ENCODE data around the gene NLE1.
A peak's percentile ranks its signal among the peaks of the same experiment; 100 is the strongest.
"Not testable (repeated sequence)": the region's sequence is repeated elsewhere in the genome, so short reads cannot be mapped to it uniquely, and the experiment has no call there.

NLE1 gene

GRCh38 chr17:35141681-35142466 lies at the start of gene NLE1:
TSS of gene NLE1 (minus strand) at chr17:35142303. CDS start at chr17:35142275, 28 bp downstream.
- DNase-seq = peak; percentile 63 to 85

DNA sequence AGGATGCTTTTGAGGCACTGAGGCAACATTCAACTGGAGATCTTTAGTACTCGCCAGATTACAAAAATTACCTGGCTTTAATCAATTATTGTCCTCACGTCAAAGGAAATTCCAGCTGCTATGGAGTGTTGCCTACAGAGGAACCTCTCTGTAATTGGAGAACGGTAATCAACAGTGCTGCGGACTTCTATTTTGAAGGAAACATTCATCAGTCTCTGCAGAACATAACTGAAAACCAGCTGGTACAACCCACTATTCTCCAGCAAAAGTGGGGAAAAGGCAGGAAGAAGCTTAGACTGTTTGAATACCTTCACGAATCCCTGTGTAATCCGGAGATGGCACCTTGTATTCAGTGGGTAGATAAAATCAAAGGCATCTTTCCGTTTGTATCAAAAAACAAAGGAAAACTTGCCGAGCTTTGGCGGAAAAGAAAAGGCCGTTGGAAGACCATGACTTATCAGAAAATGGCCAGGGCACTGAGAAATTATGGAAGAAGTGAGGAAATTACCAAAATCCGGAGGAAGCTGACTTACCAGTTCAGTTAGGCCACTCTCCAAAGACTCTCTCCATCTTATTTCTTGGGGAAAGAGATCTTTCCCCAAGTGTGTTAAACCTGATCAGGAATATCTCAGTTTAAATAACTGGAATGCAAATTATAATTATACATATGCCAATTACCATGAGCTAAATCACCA lies 49.0 kb upstream of the NLE1 start:
- peak in 1 of 2 experiments; percentile 8 for DNase-seq

DNA sequence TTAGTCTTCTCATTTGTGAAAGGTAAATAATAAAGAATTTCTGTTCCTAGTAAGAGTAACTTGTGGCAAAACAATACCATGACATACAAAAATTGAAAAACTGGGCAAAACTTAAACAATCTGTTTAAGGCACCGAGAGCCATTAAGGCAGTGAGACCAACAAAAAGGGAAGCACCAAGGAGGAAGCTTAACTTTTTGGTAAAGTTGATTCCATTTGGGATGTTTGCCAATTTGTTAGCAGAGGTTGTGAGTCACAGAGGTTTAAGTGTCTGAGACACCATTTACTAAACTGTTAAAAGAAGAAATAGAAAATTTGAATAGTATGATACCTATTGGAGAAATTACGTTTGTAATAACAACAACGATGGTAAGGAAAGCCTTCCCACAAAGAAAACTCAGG lies 47.2 kb upstream of the NLE1 start:
- DNase-seq = no peak

DNA sequence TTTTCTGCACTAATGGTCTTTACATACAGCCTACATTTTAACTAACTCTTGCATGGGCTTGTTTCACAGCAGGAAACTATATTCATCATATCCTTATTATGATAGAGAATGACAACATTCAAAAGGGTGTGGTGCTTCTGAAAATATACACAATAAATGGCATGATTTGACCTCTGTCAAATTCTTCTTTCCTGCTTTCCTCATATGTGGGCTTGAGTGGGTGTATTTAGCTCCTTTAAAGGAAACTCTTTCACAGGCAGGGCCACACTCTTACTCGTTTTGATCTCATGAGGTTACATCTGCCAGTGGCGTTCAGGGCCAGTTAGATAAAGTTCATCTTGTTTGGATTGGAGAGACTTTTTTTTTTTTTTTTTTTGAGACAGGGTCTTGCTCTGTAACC lies 46.0 kb upstream of the NLE1 start:
- DNase-seq = no peak

DNA sequence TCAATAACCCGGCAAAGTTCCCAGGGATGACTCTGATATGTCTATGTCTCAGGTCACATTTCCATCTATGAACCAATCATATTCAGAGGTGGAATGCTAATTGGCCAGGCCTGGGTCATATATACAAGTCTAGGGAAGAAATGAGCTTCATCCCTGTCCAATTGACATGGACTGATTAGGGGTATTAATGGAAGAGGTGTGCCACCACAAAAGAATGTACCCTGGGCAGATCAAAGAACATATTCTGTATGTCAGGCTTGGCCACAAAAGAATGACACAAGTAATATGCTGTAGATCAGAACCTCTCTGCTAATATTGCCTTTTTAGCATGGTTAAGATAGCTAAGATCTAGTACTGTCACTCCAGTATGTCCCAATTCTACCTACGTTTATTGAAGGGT lies 45.4 kb upstream of the NLE1 start:
- DNase-seq = no peak

DNA sequence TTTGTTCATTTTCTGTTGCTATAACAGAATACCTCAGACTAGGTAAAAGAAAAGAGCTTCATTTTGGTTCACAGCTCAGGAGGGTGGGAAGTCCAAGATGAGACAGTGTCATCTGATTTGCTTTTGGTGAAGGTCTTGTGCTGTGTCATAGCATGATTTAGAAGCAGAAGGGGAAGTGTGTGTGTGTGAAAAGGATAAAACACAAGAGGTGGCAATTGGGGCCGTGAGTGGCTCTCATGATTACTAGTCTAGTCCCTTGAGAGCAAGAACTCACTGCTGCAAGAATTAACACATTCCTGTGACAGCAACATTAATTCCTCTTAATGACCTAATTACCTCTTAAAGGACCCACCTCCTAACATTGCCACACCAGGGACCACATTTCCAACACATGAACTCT lies 43.7 kb upstream of the NLE1 start:
- no peak for DNase-seq

- no peak for DNase-seq
These were observed 42.2 kb upstream of the NLE1 start for GRCh38 chr17:35184274-35184673.

DNA sequence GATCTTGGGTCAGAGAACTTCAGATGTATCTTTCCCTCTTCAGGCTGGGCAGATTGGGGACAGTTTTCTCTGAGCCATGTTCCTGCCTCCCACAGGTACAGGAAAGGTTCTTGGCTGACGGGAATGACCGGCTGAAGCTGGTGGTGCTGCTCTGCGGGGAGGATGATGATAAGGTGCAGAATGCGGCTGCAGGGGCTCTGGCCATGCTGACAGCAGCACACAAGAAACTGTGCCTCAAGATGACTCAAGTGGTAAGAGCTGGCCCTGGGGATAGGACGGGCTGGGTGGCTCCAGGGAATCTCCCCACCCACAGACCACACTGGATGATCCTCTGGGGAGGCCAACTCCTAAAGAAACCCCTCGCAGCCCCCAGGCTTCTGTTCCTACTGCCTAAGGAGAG lies 41.2 kb upstream of the NLE1 start:
- no peak for DNase-seq

DNA sequence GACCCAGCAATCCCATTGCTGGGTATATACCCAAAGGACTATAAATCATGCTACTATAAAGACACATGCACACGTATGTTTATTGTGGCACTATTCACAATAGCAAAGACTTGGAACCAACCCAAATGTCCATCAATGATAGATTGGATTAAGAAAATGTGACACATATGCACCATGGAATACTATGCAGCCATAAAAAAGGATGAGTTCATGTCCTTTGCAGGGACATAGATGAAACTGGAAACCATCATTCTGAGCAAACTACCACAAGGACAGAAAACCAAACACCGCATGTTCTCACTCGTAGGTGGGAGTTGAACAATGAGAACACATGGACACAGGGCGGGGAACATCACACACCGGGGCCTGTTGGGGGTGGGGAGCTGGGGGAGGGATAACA lies 37.3 kb upstream of the NLE1 start:
- DNase-seq = not testable (repeated sequence)

DNA sequence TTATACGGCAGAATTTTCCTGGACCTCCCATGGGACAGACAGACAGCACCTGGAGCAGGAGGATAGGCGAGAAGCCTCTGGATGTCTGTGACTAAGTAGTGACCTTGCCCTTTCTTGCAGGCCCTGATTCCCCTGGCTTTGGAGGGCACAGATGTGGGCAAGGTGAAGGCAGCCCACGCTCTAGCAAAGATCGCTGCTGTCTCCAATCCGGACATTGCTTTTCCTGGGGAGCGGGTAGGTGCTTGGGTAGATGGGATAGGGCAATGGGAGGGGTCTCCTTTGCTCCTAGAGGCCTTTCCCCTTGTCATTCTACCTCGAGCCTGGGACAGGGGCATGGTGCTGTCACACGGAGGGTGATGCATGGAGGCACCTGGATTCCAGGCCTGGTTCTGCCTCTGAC lies 34.8 kb upstream of the NLE1 start:
- DNase-seq = no peak

- no peak for DNase-seq
These were observed 33.7 kb upstream of the NLE1 start for GRCh38 chr17:35175638-35176415.

GRCh38 chr17:35174835-35175334 lies 32.8 kb upstream of the NLE1 start:
- DNase-seq = no peak

GRCh38 chr17:35172321-35172720 lies 30.2 kb upstream of the NLE1 start:
- DNase-seq = not testable (repeated sequence)

DNA sequence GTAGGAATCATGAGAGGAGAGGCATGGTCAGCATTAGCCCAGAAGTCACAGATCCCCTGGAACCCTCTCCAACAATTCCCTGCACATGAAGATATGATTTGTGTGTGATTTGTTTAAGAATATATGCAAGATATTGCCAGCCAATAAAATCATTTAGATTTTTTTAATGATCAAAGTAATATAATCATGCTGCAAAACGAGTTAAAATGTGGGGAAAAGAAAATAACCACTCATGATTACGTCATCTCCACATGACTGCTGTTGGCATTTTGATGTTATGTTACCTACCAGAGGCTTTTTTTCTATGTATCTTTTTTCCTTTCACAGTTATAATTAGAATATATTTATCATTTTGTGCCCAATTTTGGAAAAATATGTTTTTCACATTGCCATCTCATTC lies 29.7 kb upstream of the NLE1 start:
- DNase-seq = no peak

DNA sequence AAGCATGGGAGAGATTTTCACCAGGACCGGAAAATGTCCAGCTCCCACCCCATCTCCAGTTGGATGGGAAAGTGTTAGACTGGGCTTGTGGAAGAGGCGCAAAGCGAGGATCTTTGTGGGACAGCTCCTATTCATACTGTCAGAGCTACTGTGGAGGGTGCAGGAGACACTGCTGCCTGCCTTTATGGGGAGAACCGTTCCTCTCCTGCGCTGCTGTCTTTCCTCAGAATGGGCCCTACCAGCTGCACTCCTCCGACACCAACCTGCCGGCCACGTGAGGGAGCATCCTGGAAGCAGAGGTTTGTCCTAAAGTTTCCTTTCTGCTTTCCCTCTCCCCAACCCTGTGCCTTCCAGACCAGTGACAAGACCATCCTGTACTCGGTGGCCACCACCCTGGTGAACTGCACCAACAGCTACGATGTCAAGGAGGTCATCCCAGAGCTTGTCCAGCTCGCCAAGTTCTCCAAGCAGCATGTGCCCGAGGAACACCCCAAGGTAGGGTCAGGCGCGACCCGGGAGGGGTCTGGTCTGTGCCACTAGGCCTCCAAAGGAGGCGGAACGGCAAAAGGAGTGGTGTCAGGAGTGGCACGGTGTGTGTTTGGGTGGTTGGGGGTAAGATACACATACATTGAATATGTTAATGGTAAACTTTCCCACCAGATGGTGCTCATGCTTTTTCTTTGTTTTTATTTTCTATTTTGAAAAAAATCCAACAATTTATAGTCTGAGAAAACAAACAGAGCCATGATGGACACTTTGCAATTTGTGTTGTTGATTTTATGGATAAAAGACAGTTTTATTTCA lies 29.1 kb upstream of the NLE1 start:
- DNase-seq = peak in 1 of 2 experiments; percentile 27

- DNase-seq = no peak
These were observed 27.8 kb upstream of the NLE1 start for GRCh38 chr17:35169835-35170363.

DNA sequence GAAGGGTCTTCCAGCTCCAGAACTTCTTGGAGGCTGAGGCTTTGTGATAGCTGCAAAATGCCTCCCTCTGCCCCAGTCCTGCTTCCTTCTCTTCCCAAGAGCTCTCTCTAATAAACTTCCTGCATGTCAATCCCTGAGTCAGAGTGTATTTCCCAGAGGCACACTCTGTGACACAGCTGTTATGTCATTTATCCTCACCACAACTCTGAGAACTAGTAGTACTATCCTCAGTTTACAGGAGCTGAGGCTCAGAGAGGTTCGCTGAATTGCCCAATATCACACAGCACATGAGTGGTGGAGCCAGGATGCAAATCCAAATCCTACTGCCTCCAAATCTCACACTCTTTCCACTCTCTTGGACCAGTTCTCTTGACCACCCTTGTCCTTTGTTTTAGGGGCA lies 25.6 kb upstream of the NLE1 start:
- DNase-seq = no peak

DNA sequence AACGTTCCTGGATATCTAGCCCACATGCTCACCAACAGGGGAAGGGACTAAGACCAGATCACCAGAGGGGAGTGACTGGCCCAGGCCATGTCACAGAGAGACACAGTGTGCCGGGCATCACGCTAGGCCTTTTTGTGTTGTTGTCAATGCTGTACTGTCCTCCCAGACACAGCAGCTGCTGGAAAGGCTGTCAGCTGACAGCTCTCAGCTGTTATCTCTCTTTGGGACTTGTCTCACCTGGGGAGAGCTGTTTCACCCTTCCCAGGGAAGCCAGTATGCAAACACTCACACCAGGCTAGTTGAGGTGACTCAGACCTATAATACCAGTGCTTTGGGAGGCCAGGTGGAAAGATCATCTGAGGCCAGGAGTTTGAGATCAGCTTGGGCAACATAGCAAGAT lies 24.9 kb upstream of the NLE1 start:
- no peak for DNase-seq

DNA sequence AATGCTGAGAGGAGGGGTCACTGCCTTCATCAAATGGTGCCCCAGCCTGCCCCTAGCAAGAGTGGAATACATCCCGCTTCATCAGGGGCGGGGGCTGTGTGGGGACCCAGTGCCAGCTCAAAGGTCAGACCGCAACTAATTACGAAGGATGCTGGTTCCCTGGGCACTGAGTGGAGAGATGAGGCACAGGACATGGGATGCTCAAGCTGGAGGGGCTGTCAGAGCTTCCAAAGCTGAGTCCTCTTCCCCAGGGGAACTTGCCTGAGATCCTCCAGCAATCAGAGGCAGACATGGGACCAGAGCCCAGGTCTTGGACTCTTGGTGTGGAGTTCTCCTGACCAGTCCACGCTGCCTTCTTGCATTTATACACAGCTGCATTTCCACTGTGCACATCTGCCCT lies 24.4 kb upstream of the NLE1 start:
- no peak for DNase-seq

DNA sequence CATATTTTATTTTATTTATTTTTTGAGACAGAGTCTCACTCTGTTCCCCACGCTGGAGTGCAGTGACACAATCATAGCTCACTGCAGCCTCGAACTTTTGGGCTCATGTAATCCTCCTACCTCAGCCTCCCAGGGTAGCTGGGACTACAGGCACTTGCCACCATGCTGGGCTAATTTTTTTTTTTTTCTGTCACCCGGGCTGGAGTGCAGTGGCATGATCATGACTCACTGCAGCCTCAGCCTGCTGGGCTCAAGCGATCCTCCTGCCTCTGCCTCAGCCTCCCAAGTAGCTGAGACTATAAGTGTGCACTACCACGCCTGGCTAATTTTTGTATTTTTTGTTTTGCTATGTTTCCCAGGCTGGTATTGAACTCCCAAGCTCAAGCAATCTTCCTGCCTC lies 22.6 kb upstream of the NLE1 start:
- DNase-seq = no peak

GRCh38 chr17:35163886-35164285 lies 21.8 kb upstream of the NLE1 start:
- no peak for DNase-seq

GRCh38 chr17:35162755-35163154 lies 20.7 kb upstream of the NLE1 start:
- no peak for DNase-seq

Data from NCI-H526 (cell line).